Measurements from ENCODE around the gene ZNF598. TPM values are rescaled to one million over a fixed set of nuclear protein-coding genes. Genes with fewer than 3 reads are reported as not detected.
A peak's percentile ranks its signal among the peaks of the same experiment; 100 is the strongest.

The ZNF598 gene
- total and polyA plus RNA-seq, 10 of the 15 experiments (the other 5 are each of a cell fraction or from before 2014, with no cell fraction given): 0.08 to 74.0 (median 14.4) TPM

GRCh38 chr16:2009791-2010510 lies at the start of gene ZNF598 (continued):
- TF ChIP-seq CTCF (IDR thresholded peaks at IDR 0.05 in 2 of 3, conservative IDR thresholded peaks at IDR 0.05 in 1 of 3; ENCODE audit: control insufficient read depth in 2 of 3, extremely low read depth in 1 of 3, insufficient read depth in 1 of 3, low read depth in 3 of 3, low read length in 3 of 3): no peak
- TF ChIP-seq FOS (IDR thresholded peaks at IDR 0.05; ENCODE audit: borderline replicate concordance, extremely low read depth, insufficient read length): no peak
- TF ChIP-seq JUND (IDR thresholded peaks at IDR 0.05; ENCODE audit: low read depth, low read length): no peak
- peak; percentile 59; the same call in 1 of the 2 replicates for TF ChIP-seq DPF2 (IDR thresholded peaks at IDR 0.05)
- TF ChIP-seq STAT3 (IDR thresholded peaks at IDR 0.05; ENCODE audit: low read depth, low read length): no peak
- TF ChIP-seq, protein P1, sequence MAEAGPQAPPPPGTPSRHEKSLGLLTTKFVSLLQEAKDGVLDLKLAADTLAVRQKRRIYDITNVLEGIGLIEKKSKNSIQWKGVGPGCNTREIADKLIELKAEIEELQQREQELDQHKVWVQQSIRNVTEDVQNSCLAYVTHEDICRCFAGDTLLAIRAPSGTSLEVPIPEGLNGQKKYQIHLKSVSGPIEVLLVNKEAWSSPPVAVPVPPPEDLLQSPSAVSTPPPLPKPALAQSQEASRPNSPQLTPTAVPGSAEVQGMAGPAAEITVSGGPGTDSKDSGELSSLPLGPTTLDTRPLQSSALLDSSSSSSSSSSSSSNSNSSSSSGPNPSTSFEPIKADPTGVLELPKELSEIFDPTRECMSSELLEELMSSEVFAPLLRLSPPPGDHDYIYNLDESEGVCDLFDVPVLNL (IDR thresholded peaks at IDR 0.05; ENCODE audit: low read depth, low read length): no peak
- no peak for TF ChIP-seq FOXK2 (IDR thresholded peaks at IDR 0.05)
- TF ChIP-seq, protein P2, sequence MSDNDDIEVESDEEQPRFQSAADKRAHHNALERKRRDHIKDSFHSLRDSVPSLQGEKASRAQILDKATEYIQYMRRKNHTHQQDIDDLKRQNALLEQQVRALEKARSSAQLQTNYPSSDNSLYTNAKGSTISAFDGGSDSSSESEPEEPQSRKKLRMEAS (IDR thresholded peaks at IDR 0.05; ENCODE audit: low read depth, low read length): peak; percentile 48
- no peak for TF ChIP-seq STAT1 (conservative IDR thresholded peaks at IDR 0.05)
- TF ChIP-seq, protein P3, sequence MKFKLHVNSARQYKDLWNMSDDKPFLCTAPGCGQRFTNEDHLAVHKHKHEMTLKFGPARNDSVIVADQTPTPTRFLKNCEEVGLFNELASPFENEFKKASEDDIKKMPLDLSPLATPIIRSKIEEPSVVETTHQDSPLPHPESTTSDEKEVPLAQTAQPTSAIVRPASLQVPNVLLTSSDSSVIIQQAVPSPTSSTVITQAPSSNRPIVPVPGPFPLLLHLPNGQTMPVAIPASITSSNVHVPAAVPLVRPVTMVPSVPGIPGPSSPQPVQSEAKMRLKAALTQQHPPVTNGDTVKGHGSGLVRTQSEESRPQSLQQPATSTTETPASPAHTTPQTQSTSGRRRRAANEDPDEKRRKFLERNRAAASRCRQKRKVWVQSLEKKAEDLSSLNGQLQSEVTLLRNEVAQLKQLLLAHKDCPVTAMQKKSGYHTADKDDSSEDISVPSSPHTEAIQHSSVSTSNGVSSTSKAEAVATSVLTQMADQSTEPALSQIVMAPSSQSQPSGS (IDR thresholded peaks at IDR 0.05; ENCODE audit: low read length): no peak
- 0 out of 2 replicates have a peak, but pooled peaks have one; percentile 27 for TF ChIP-seq HDGF (IDR thresholded peaks at IDR 0.05)
- 0 out of 2 replicates have a peak, but pooled peaks have one; percentile 61 for TF ChIP-seq TCF3 (IDR thresholded peaks at IDR 0.05; ENCODE audit: borderline replicate concordance, insufficient read depth, low read depth, low read length)
- TF ChIP-seq, protein P4, sequence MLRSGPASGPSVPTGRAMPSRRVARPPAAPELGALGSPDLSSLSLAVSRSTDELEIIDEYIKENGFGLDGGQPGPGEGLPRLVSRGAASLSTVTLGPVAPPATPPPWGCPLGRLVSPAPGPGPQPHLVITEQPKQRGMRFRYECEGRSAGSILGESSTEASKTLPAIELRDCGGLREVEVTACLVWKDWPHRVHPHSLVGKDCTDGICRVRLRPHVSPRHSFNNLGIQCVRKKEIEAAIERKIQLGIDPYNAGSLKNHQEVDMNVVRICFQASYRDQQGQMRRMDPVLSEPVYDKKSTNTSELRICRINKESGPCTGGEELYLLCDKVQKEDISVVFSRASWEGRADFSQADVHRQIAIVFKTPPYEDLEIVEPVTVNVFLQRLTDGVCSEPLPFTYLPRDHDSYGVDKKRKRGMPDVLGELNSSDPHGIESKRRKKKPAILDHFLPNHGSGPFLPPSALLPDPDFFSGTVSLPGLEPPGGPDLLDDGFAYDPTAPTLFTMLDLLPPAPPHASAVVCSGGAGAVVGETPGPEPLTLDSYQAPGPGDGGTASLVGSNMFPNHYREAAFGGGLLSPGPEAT (IDR thresholded peaks at IDR 0.05; ENCODE audit: low read depth): 0 out of 2 replicates have a peak, but pooled peaks have one; percentile 49
- TF ChIP-seq IRF5 (IDR thresholded peaks at IDR 0.05; ENCODE audit: borderline replicate concordance): no peak
- 0 out of 2 replicates have a peak, but pooled peaks have one; percentile 18 for TF ChIP-seq TCF12 (IDR thresholded peaks at IDR 0.05; ENCODE audit: low read depth, low read length)
- peak; percentile 46 for TF ChIP-seq LARP7 (IDR thresholded peaks at IDR 0.05)
- no peak for TF ChIP-seq ZNF384 (IDR thresholded peaks at IDR 0.05; ENCODE audit: borderline replicate concordance, low read depth, low read length)
- peak; percentile 86 for TF ChIP-seq IKZF1 (conservative IDR thresholded peaks at IDR 0.05)
- TF ChIP-seq EZH2 (IDR thresholded peaks at IDR 0.05; ENCODE audit: borderline replicate concordance, control insufficient read depth, low read depth, low read length): no peak
- TF ChIP-seq, protein P5, sequence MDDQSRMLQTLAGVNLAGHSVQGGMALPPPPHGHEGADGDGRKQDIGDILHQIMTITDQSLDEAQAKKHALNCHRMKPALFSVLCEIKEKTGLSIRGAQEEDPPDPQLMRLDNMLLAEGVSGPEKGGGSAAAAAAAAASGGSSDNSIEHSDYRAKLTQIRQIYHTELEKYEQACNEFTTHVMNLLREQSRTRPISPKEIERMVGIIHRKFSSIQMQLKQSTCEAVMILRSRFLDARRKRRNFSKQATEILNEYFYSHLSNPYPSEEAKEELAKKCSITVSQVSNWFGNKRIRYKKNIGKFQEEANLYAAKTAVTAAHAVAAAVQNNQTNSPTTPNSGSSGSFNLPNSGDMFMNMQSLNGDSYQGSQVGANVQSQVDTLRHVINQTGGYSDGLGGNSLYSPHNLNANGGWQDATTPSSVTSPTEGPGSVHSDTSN (IDR thresholded peaks at IDR 0.05; ENCODE audit: insufficient replicate concordance, low read depth, low read length): no peak
- TF ChIP-seq CBFB (IDR thresholded peaks at IDR 0.05; ENCODE audit: low read depth): peak; percentile 67
